ENCODE results near the gene CDH13.

CDH13 gene

DNA sequence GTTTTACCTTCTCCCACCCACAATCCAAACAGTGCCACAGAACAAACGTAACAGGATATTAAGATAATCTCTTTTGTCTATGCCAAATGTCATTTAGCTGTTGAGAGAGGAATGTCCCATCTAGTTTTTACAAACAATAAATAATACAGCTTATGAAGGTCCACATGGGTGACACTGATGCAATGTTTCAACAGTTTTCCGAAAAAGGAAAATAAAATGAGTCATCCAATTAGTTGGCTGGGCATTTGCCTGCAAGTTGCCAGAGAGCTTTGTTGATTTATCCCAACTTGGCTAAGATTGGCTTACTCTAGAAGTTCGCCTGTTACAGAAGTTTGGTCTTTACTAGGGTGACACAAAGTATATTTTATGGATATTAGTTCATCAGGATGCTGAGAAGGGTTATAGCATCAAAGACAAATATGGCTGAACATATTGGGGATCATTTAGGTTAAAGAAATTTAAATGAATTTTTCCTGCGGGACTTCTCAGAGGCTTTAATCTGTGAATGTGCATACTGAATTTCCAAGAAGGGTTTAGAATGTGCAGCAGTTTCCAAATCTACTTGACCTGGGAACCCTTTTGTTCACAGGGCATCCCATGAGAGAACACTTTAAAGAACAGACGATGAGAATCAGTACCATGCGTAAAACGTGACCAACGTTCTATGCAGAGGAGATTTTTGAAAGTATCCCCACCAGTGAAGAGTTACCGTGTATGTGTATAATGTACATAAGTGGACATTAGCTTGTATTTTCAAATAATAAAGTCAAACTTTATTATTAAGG, 73.1 kb downstream of the CDH13 start:
- DNase-seq = no peak

DNA sequence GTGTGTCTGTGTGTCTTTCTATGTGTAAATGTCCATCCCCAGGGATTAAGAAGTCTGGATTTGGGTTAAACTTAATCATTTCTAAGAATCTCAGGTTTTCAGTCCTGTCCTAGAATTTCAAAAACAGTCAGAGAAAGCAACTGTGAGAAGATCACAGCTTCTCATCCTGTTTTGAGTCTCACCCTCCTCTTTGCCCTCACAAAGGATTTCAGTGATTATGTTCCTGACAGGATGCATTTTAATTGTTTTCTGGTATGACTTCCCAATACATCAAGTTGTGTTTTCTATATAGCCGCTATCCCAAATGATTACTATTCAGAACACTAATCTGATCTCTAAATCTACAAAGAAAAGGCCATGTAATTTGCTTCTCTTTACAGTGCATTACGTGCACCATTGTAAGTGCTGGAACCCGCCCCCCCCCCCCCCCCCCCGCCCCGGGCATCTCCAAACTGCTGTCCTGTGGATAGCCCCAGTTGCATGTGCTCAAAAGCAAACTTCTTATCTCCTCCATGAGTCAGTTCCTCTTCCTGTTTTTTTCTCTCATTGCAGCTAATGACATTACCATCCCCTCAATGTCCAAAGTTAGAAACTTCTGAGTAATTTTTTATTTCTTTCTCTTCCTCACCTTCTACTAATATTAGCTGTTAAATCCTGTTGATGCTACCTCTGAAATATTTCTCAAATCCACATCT, 73.9 kb downstream of the CDH13 start:
- DNase-seq = no peak

DNA sequence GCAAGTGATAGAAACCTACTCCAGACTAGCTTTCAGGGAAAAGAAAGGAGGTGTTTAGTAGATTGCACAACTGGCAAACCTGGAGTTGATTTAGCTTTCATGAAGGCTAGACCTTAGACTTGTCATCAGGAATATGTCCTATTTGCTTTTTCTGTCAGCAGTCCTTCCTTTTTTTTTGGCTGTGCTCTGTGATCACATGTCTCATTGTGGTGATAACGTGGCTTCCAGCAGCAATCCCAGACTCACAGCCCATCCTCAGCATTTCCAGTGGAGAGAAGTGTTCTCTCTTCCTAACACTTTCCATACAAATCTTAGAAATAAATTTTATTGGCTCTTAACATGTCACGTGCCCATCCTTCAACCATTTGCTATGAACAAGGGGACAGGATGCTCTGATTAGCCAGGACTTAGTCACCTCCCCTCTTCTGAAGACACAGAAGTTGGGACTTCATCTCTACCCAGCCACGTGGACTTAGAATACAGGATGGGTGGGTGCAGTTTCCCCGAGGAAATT, 74.7 kb downstream of the CDH13 start:
- no peak for DNase-seq

DNA sequence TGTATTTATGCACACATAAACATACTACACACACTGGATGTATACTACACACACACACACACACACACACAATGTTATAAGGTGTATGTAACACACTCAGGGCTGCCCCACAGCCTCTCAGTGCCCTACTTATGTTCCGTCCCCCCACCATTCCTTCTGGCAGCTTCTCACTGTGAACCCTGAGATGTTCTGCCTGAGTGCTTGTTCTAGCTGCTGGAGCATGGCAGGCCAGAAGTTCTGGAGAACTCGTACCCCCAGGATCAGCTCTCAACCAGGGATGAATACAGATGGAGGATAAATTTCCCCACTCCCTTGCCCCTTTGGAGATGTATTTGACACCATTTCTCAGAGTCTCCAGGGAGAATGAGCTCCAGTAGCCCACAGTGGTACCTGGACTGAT, 76.4 kb downstream of the CDH13 start:
- no peak for DNase-seq

DNA sequence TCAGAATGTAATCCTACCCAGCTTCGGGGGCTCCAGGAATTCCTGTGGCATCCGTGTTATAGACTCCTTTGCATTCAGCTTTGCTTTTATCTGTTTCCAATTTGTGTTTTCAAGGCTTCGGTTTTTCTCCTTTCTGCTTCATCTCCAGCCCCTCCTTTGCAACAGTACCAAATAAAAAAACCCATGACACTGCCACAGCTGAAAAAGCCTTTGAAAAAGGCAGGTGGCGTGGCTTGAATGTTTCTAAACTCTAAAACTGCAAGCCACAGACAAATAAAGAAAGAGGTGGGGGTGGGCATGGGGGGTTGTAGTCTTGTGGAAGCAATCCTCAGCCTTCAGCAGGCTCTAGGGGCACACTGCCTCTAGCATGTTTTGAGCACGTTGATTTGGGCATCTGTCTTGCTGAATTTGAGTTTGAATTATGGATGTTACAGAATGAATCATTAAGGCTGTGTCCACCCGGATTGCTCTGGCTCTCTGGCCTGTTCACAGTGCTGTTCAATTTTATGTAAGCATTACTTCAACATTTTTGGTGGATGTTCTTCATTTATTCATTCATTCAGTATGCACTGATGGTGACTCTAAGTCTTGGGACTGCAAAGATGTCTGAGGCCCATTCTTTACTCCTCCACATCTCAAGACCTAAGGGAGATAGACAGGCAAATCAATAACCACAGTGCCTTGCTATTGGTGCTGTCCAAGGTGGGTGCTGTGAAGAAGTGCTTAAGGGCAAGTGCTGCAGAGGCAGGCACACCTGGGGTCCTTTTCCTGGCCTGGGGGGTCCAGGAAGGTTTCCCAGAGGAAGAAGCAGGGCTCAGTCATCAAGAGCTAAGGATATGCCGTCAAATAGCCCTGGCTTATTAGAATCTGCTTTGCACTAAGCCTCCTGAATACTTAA, 77.4 kb downstream of the CDH13 start:
- no peak for DNase-seq

DNA sequence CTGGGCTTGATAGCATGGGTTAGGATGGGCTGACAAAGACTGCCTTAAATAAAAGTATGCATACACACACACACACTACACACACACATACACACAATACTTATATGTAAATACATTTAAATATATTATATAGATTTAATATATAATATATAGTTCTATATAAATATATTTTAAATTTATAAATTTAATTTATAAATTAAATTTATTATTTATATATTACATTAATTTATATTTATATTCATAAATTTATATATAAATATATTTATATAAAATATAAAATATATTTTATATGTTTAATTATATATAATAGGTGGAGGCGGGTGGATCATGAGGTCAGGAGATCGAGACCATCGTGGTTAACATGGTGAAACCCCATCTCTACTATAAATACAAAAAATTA, 83.2 kb downstream of the CDH13 start:
- DNase-seq = no peak

DNA sequence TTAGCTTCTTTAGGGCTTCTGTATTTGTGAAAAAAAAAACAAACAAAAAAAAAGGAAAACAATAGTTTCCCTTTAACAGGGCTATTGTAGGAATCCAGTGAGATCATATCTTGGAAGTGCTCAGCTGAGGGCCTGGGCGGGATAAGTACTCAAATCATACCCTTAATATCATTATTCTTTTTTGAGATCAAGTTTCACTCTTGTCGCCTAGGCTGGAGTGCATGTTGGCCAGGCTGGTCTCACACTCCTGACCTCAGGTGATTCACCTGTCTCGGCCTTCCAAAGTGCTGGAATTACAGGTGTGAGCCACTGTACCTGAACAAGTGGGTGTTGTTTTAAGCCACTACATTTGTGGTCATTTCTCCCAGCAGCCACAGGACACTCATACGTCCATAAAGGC, 87.0 kb downstream of the CDH13 start:
- no peak for DNase-seq

DNA sequence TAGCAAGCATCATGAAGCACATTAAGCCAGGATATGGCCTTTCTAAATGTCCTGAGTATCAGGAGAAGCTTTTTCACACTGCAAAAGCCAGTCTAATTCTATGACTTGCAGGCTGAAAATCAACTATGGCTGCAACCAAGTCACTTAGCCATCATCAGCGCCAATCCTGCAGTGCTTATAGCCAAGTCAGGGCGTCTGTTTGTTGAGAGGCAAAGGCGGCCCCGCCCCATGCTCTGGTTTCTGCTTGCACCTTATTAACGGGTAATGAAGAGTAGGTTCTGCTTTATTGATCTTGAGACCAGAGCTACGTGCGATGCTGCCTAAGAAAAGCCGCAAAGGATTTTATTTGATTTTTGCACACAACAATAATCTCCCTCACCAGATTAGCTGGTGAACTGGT, 88.4 kb downstream of the CDH13 start:
- DNase-seq = no peak

DNA sequence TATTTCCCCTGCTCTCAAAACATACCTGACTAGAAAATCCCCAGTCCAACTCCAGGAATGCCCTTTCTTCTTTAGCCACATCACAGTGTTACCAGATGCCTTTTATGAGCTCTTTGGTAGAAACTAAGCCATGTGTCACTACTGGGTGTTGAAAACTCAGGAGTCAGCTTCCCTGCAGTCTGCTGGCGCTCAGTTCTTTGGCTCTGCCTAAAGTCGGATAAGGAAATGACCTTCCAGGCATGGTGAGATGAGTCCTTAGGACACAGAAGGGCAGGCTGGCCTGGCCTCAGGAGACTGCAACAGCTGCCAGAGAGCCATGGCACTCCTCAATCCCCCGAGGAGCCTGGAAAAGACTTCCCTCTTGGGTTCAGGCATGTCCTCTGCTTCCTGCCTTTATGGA, 89.1 kb downstream of the CDH13 start:
- no peak for DNase-seq

DNA sequence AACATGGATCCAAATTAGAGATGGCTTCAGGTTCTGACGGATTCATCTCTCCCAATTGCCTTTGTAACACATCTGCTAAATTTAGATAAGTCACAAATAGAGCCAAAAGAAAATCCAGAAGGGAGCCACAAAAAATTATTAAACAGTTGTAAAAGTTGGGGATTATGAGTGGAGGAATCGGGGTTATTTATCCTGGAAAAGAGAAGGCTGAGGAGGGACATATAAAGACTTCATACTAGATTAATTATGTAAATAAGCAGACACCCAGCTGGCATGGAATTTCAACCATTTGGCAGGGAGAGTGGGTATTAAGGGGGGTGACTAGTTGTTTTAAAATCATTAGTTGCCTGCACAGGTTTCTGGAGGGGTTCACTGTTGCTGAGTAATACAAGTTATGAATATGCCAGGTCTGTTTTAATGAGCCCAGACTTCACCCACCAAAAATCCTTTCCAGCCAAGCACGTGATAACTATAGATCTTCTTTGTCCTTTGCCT, 89.6 kb downstream of the CDH13 start:
- no peak for DNase-seq

DNA sequence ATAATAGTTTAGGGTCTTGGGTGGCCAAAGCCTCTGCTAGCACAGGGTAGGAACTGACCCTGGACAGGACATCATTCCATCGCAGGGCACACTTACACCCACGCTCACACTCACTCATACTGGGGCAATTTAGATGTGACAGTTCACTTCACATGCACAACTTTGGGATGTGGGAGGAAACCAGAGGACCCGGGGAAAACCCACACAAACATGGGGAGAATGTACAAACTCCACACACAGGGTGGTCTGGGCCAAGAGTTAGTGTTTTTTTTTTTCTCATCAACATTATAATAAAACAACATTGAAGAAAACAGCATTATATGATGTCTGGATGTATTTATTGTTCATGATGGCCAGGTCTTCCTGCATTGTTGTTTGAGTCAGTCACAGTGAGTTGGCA, 93.6 kb downstream of the CDH13 start:
- no peak for DNase-seq

DNA sequence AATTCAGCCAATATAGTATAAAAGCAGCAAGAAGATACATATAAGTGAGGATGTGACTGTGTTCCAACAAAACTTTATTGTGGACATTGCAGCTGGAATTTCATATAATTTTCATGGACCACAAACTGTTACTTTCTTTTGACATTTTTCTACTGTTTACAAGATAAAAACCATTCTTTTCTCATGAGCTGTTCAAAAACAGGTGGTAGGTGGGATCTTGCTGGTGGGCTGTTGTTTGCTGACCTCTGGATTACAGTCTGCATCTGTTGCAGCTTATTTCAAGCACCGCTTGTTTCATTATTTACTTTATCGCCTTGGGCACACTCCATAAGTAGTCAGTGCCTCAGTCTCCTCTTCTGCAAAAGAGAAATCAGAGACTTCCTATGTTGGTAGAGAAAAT, 99.5 kb downstream of the CDH13 start:
- DNase-seq = no peak

DNA sequence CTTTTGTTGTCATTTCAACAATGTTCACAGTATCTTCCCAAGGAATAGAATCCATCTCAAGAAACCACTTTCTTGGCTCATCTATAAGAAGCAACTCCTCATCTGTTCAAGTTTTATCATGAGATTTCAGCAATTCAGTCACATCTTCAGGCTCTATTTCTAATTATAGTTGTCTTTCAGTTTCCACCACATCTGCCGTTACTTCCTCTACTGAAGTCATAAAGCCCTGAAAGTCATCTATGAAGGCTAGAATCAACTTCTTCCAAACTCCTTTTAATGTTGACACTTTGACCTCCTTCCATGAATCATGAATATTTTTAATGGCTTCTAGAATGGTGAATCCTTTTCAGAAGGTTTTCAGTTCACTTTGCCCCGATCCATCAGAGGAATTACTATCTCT, 102.1 kb downstream of the CDH13 start:
- DNase-seq = no peak

DNA sequence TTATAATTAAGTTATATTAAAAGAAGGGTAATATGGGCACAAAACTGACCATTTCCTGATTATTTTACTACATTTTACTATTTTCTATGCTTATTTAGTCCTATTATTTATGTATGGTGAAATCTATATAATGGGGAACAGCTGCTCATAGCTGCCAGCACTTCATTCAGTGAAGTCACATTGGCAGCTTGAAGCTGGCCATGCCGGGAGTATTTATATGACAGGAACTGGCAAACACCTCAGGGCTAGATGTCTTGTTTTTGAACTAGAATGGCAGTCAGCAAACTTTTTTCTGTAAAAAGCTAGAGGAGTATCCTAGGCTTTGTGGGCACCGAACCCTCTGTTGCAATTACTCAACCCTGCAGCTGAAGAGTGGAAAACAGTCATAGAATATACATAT, 104.1 kb downstream of the CDH13 start:
- no peak for DNase-seq

DNA sequence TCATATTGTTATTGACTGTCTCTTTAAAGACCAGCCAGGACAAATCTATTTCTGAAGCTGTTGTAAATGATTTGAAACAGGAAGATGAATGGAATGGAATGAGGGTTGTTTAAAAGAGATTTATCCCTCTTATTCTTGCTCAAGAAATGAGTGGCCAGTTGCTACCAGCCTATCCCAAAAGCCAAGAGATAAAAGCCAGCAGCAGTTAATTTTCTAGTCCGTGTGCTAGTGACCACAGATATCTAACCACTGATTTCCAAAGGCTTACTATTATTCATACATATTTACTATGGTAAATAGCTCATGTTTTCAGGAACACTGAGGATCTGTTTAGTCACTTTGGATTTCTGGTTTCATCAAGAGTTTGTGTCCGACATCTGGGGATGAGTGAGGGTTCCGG, 105.7 kb downstream of the CDH13 start:
- DNase-seq = no peak

DNA sequence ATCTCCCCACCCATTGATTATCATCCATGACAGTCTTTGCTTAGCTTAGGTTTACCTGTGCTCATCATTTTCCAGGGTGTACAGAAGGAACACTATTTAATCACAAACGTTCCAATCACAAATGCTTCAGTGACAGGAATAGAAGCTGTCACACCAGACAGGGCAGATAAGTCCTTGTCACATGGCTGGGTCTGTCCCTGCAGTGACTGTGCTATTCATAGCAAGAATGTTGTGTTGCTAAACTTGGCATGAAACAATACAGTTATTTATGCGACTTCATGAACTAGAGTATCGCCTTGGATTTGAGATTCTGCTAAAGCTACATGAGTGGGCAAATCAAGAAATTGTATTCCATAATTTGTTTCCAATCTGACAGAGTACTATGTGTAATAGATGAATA, 108.4 kb downstream of the CDH13 start:
- no peak for DNase-seq

DNA sequence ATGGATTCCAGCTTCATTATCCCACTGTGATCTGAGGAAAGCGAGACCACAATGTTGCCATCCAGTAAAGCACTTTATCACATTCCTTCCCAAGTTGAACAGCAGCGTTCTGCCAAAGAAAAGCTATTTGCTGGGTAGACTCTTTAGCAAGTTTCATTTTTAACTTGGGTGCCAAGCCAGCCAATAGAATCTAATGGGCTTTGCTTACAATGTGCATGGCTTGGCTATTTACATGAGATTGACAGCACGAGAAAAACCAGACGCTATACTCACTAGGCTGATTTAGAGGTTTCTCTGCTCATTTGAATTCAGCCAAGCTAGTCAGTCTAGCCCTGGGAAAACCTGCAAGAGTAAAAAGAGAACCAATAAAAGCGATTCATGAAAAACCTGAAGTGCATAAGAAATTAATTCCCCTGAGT, 108.9 kb downstream of the CDH13 start:
- no peak for DNase-seq

DNA sequence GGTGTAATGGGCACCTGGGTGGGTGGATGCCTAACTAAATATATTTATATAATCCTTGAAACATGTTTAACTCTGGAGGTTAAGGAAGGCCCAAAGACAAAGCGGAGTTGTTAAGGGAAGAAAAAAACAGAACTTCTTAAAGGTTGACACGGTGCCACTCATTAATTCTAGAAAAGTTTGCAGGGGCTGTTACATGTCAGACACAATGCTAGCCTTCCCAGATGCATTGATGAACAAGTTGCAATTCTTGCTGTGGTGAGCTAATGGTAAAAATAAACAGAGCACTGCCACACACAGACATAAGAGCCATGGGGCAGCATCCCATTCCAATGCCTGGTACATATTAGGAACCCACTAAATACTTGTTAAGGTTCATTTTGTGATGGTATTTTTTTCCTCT, 109.5 kb downstream of the CDH13 start:
- no peak for DNase-seq

DNA sequence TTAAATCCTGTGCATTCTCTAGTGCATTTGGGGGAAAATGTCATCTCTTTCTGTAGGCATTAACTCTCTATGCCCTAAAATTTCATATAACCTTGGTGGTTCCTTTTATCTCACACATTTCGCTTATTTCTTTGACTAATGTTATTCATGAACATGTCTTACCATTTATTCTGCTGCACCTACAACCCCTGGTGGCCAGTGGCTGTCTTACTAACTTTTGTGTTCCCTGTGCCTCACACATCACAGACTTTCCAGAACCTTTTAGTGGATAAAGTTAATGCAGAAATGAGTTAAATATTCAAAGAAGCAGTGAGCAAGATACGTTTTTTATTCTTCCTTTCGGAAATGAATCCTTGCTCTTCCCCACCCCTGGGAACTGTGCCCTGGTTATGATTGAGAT, 111.9 kb downstream of the CDH13 start:
- DNase-seq = no peak

DNA sequence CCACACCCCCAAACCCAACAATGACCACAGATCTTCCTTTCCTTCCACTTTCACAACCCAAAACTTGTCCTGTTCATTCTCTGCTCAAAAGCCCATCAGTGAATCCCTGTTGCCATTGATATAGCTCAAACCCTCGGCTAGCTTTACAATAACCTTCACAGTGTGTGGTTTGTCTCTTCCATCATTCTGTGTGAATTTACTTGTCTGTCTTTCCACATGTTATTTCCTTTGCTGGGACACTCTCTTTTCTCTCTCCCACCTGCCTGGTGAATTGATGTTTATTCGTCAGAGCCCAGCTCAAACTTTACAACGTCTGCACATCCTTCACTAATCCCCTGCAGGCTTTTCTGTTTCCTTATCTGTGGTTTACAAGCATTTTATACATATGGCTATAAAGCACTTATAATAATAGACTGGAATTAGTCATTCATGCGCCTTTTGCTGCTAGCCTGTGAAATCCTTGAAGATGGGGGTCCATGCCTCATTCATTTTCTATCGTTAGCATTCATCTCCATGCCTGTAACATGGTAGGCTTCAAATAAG, 114.4 kb downstream of the CDH13 start:
- DNase-seq = no peak

DNA sequence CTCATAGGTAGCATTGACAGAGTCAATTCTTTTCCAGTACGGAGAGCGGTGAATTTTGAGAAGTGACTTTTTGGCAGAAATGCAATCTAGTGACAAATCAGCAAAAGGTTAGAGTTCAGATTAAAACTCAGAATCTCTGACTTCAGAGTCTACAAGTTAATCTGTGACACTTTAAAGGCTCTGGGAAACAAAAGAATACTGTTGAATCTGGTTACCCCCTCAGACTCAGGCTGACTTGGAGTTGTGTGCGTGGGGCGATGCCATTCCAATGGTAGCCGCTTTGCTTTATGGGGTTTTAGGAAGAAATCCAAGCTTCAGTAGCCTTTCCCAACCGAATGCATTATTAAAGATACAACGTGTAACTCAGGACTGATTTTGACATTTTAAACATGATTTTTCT, 118.2 kb downstream of the CDH13 start:
- no peak for DNase-seq

DNA sequence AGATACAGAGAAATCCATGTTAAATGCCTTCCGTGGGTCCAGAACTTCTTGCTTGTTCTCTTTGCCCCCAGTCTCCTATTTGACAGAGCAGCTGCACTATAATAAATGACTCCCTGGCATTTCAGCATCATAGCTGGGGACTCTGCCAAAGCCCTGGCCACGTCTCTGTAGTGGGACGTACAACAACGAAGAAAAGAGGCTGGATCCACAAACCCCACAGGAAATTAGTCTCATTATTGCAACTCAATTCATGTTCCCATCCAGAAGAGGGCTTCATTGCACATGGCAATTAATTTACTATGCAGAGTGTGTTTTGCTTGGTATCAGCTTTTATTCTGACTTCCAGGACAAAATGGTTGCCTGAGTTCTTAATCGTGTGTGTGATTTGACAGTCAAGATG, 121.3 kb downstream of the CDH13 start:
- no peak for DNase-seq

DNA sequence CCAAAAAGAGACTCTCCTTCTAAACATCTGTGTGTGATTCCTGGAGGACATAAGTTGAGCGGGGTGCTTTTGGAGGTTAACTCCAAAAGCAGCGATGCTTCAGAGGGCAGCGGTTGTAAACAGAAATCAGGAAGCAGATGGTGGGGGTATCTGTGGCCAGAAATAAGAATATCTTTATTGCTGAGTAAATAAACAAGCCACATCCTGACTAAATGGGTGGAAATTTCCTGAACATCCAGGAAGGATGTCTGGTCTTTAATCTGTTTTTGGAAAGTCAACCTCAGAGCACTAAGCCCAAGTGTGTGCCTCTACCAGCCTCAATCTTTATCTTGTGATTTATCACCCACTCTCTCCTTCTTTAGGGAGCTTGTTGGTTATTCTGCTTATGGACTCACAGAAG, 123.3 kb downstream of the CDH13 start:
- DNase-seq = no peak
